Caki2 (cell line): ENCODE results near the gene IMPG2. TPM values are rescaled to one million over a fixed set of nuclear protein-coding genes. Genes with fewer than 3 reads are reported as not detected.

Experiments
- DNase-seq: peaks from one replicate; pipeline ENCODE4 v3.0.0-alpha.2; 2015; ENCODE audit warnings: low read depth
- in situ Hi-C: cut with HindIII; loops from 2 replicates; pipeline ENCODE4 v1.10.0; 2016; ENCODE audit warnings: low sequenced_read_pairs, low pct_unique_long_range_greater_than_20kb, mixed read lengths
- total RNA-seq: library from RNA; depleted of rRNA; stranded (reverse); fragments of >200 nt; shearing (Covaris generic); gene quantifications from 2 replicates; pipeline ENCODE4 v1.2.3, GENCODE V29; 2014; ENCODE audit warnings: low replicate concordance

The IMPG2 gene
- total RNA-seq, 1 experiment from 2014 or later, result under 0.01 TPM

DNA sequence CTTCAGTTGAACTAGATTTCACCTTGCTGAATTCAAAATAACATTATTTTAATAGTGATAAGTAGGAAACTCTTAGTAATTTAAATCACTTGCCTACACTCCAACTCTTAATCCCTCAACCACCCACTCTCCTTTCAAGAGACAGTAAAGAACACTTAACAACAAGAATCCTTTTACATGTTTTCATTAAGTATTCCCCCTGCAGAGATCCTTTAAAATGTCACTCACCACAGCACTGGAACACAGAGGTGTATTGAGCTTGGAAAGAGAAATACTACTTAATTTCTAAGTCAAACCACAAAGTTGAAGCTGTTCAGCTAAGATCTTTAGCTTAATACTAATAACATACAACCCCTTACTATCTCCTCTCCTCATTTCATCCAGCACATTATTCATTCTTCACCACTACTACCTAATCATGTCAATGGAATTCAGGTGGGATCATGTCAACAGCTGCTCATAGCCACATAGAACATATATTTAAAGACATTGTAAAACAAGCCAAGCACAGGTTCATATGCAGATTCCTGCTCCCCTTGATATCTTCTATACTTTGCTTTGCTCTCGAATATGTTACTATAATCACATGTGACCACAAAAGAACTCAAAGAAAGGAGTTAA is 40.5 kb downstream of the IMPG2 start:
- in situ Hi-C loops, result no loop called here
- no peak for DNase-seq

GRCh38 chr3:101279162-101279561 is 41.2 kb downstream of the IMPG2 start:
- DNase-seq, result no peak
- in situ Hi-C loops, result no loop called here

DNA sequence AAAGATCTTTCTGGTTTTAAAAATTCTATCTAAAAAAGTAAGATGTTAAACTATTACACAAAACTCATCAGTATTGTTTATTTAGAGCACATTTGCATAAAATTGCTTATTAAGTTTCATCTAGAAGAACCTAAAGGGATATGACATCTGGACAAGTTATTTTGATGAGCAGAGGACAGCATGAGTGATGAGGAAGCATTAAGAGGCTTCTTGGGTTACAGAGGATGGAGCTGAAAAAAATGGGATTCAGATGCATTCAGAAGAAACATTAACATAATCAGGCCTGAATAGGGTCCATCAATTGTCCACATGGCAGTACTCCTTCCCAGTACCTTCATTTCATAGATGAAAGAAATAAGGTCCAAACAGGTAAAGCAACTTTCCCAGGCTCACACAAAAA is 41.6 kb downstream of the IMPG2 start:
- in situ Hi-C loops, result no loop called here
- no peak for DNase-seq

DNA sequence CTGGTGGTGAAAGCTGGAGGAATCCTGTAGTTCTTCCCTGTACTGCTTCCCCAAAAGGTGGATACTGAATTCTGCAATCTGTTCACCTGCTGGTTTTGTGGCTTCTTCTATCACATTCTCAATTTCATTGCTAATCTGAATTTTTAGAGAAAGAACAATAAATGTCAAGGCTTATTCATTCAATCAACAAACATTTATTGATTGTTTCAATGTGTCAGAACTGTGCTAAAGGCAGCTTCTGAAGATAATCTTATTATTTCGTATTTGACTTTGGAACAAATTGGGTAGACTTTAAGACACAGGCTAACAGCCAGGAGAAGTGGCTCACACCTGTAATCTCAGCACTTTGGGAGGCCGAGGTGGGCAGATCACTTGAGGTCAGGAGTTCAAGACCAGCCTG is 46.8 kb downstream of the IMPG2 start:
- no peak for DNase-seq
- in situ Hi-C loops, result no loop called here

GRCh38 chr3:101273156-101273555 is 47.2 kb downstream of the IMPG2 start:
- DNase-seq, result no peak
- in situ Hi-C loops, result no loop called here

- no peak for DNase-seq
- in situ Hi-C loops, result no loop called here
These were observed 48.6 kb downstream of the IMPG2 start for GRCh38 chr3:101271728-101272127.

DNA sequence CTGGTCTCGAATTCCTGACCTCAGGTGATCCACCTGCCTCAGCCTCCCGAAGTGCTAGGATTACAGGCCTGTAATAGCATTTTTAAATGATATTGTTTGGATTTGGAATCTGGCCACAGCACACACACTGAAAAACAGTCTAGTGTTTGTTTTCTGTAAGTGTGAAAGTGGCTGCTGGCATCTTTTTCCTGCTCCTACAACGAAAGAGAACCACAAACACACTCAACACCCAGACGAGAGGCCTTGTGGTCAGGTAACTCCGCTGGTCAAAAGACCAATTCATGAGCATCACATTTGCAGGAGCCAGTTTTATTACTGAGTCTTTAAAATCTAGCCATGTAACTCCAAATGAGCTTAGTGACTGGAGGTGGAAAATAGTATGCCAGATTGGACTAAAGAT is 50.2 kb downstream of the IMPG2 start:
- in situ Hi-C loops, result no loop called here
- no peak for DNase-seq

DNA sequence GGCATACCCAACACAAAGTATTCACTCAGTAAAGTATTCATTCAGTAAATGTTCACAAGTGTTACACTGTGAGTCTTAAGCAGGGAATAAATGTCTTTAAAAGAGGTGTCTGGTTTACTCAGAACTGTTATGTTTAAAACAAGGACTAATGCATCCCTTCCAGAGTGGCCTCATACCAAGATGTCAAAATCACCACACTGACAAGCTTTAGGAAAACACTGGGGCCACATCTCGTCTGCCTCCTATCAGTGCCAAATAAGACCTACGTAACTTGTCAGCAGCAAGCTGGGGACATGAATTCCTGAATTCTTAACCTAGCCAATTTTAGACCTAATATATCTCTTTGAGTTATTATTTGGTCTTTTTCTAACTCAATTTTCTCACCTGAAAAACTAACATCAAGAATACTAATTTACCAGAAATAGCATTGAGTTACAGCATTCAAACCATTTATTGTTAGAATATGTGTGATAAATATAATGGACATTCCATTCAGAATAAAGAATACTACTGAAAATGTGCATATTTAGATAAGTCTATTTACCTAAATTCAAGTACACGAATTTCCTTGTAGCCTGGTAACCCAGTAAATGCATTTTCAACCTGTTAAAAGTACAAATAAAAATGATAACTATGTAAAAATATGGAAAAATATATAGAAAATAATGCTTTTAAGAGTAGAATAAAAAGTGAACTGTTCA is 51.3 kb downstream of the IMPG2 start:
- in situ Hi-C loops, result no loop called here

GRCh38 chr3:101268141-101268540 is 52.2 kb downstream of the IMPG2 start:
- no peak for DNase-seq
- in situ Hi-C loops, result no loop called here

More for the DNA sequence above, 51.3 kb downstream of the IMPG2 start:
- no peak for DNase-seq

DNA sequence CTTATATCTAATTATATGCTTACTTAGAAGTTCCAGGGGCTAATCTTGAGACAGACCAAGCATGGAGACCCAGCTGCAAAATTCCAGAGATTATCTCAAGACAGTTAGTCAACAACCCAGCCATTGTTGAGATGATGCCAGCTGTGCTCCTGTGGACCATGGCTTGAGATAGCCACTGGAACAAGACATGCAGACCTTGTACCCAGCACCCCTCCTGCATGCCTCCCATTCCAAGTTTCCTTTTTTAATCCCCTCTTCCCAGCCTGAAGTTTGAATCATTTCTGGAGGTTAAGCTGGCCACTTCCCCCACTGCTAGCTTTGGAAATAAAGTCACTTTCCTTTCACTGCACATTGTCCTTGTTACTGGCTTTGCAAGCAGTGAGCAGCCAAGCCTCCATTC is 53.8 kb downstream of the IMPG2 start:
- DNase-seq, result no peak
- in situ Hi-C loops, result no loop called here

GRCh38 chr3:101266071-101266470 is 54.3 kb downstream of the IMPG2 start:
- DNase-seq, result no peak
- in situ Hi-C loops, result no loop called here

GRCh38 chr3:101262393-101263240 is 57.8 kb downstream of the IMPG2 start:
- no peak for DNase-seq
- in situ Hi-C loops, result no loop called here

DNA sequence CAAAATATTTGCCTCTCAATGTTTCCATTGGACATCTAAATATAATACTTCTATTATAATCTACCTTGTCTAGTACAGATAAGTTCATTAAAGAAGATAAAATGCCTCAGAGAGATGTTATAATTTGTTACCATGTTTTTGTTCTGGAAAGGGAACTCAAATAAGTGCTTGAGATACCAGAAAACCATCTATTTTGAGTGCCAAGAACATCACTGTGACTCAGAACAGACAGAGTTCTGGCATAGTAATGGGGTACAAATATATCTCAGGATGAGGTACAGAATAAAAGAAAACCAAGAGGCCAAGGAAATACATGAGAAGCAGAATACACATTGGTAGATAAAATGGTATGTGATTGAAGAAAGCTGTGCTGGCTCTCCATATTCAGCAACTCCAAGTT is 58.9 kb downstream of the IMPG2 start:
- in situ Hi-C loops, result no loop called here
- no peak for DNase-seq

- in situ Hi-C loops, result no loop called here
- no peak for DNase-seq
These were observed 60.7 kb downstream of the IMPG2 start for GRCh38 chr3:101259485-101260341.

GRCh38 chr3:101256511-101256910 is 63.9 kb downstream of the IMPG2 start:
- in situ Hi-C loops, result no loop called here

DNA sequence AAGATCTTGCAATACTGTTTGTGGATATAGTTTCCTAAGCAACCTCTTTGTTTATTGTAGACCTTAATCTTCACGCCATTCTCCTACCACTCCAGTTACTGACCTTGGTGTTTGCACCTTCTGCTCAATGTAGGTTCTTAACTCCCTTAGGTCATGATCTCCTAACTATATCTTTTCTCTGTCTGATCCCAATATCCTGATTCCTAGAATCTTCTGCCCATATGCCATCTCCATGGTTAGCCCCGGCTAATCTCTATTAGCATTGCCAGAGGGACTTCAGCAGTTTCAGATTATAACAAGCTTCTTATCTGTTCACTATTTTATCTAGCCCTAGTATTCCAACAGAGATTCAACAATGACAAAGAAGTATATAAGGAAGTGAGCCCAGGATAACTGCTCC is 64.9 kb downstream of the IMPG2 start:
- no peak for DNase-seq
- in situ Hi-C loops, result no loop called here

More at GRCh38 chr3:101256511-101256910, 63.9 kb downstream of the IMPG2 start:
- no peak for DNase-seq

DNA sequence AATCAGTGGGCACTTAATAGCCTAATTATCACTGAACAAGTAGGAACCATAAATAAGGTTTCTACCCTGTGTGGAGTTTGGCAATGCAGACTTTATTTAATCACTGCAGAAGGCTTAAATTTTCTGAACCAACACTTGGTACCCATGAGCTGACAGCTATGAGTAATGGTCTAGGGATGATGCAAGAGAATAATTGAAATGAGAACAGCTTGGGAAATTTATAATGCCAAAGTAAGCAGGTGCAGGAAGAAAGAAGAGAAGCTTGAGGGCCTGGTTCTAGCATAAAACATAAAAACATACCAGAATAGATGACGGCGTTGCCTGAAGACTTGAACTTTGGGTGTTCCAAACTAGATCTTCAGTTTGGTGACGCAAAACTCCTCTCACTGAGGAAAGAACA is 67.0 kb downstream of the IMPG2 start:
- in situ Hi-C loops, result no loop called here
- DNase-seq, result no peak

DNA sequence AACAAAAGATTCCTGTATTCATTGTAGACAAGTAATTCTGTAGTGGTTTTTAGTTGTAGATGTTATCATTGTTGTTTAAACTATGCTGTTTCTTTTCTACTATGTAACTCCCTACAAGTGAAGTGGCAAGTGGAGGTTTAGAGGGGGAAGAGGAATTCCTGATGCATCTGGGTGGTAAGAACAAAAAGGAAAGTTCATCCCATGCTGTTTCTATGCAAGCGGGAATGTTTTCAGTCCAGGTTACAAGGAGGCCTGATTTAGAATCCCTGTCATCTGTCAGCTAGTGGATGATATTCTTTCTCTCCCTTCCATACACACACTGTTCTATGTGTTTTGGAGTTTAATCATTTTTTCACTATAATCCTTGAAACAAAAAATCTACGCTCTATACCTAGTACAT is 67.4 kb downstream of the IMPG2 start:
- in situ Hi-C loops, result no loop called here
- DNase-seq, result no peak
